CD4-positive, alpha-beta T cell treated with Interleukin-10 for 1 hour (primary cell): Measurements from ENCODE around the gene DCXR.

Experiments used
- DNase-seq: peaks from one replicate; pipeline ENCODE4 v3.0.0-alpha.2; 2020

The DCXR gene

DNA sequence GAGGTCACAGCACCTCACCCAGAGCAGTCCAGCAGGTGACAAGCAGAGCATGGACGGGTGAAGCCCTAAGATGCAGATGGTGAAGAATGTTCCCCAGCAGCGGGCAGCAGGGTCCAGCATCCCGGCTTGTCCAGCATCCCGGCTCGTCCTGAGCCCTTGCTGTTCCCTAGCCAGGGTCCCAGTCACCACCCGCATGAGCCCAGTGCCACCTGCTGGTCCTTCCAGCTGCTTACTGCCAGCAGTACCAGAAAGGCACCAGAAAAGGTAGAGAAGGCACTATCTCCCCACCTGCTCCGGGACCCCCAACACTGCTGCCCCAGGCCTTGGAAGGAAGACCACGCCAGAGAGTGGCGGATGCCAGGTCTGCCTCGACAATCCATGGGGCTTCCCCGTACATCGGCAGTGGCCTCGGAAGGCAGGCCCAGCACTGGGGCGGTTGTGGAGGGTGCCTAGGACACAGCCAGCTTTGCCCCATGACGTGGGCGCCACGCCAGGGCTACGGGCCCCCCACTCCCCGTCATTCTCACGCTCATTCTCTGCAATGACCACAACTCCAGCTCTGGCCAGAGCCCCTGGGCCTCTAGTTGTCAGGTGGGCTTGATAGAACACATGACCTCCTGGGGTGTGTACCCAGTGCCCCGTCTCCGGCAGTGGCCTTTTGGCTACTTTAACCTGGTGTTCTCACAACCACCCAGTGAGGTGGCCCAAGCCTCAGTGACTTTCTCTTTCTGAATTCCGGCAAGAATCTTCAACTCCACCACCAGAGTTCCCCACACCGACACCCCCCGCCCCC is 16.2 kb downstream of the DCXR start:
- peak; percentile 66 for DNase-seq

DNA sequence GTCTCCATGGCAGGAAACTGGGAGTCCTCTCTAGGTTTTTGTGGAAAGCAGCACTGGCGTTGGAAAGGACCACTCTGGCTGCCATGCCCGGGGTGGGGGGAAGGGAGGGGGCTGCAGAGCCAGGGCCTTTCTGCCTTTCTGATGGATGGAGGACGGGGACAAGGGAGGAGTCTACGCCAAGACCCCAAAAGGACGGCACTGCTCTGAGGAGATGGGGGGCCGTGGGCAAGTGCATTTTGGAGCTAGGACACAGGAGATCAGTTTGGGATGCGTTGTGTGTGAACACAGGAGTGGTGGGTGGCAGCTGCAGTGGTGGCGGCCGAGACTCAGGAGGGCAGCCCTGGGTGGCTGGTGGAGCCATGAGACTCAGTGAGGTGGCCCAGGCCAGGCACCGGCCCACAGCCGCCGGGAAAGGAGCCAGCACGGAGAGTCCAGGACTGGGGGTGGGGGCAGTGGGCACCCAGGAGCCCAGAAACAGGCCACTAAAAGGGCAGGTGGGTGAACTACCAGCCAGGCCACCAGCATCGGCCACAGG is 16.9 kb downstream of the DCXR start:
- no peak for DNase-seq

DNA sequence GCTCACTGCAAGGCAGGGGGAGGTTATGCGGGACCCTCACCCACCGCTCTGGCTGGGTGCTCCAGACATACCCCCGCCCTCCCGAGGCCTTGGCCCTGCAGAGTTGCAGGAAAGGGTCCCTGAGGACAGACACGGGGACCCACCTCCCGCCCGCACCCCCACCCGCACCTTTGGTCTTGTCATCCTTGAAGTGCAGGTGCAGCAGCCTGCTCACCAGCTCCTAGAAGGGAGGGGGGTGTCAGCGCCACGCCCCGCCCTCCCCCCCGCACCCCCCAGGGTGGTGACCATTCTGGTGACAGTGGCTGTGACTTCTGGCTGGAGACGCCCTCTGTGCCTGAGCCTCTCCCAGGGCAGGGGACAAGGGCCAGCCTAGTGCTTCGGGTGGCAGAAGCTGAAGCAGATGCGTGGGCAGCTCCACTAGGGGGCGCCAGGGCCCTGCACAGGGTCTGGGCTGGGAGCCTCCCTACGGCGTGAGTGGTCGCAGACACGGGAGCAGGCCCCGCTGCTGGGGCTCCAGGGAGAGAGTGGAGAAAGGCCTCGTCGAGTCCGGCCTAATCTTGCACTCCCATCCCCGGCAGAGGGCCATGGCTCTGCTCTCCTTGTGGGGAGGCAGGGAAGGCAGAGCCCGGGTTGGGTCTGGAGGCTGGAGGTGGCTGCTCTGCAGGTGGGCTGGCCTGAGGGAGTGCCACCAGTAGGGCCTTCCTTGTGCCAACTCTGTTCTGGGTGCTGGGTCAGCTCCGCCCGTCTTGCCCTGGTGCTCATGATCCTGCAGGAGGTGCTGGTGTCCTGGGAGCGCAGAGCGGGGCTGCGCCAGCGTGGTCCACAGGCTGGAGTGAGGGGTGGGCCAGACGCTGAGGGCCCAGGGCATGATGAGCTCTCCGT is 17.6 kb downstream of the DCXR start:
- peak; percentile 58 for DNase-seq

DNA sequence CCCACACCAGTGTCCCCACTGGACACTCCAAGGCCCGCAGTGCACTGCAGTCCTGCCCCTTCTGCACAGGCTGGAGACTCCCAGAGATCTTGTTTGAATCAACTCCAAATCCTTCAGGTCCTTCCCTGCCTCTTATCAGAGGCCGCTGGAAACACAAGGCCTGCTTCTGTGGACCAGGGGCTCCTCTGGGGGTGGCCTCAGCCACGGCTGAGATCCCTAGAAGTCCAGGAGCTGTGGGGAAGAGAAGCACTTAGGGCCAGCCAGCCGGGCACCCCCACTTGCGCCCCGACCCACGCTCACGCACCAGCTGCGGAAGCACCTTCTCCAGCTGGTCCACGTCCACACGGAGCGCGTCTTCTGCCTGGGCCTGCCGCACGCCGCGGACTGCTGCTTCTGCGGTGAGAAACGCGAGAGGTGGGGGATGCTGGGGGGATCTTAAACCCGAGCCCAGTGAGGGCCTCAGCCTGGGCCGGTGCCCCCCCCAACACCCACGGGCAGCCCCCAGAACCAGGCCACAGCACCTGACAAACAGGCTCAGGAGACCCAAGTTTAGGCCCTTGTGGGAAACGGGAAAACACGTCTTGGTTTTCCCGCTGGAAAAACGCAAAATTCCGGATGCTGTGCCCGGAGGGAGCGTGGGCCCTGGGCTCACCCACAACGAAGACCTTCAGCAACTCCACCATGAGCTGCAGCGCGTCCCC is 18.4 kb downstream of the DCXR start:
- no peak for DNase-seq

DNA sequence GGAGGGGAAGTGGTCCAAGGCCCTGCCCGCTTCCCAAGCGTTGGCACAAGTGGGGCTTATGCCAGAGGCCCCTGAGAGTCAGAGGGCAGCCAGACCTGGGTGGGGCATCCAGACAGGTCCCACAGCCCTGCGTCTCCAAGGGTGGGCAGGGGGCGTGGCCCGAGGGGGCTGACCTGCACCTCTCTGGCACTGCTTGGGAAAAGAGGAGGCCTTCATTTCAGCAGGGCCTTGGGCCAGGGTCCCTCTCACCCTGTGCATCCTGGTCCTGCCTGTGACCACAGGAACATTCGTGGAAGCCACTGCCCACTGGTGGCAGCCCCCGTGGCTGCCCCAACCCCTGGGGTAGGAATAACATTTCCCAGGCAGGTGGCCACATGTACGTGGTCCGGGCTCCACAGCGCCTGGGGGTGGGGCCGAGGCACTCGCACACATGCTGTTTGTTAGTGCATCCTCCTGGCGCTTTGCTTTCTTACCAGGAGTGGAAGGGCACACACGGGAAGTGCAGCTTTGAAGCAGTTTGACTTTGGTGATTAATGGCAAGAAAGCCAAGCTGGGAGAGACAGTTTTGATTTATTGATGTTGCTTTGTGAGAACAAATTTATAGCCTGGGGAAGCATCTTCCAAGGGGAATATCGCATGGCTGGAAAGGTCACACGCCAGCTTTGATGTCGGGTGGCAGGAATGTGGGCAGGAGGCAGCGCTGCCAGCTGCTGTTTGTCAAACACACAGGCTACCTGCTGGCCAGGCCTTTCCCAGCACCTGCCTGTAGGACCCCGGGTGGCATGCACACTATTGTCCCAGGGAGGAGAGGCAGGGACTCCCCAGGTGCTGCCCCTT is 19.1 kb downstream of the DCXR start:
- no peak for DNase-seq

DNA sequence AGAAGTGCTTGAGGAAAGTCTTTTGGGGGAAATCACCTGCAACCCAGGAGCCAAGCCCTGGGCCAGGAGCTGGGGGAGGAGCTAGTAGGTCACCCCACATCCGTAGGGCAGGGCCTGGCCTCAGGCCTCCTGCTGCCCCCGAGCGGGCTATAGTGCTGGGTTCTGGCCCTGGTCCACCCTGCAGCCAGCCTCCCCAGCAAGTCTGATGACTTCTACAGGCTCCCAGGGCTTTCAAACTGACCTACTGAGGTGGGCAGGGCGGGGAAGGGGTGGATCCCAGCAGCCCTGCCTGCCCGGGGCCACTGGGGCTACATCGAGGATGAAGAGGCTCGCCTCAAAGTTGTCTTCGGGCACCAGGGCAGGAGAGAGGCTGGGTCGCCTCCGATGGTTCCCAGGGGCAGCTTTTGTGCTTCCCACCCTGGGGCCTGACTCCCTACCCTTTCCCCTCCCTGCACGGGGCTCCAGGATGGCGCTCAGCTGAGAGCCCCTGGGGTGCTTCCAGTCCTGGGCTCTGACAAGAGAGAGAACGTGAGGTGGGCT is 19.8 kb downstream of the DCXR start:
- no peak for DNase-seq

DNA sequence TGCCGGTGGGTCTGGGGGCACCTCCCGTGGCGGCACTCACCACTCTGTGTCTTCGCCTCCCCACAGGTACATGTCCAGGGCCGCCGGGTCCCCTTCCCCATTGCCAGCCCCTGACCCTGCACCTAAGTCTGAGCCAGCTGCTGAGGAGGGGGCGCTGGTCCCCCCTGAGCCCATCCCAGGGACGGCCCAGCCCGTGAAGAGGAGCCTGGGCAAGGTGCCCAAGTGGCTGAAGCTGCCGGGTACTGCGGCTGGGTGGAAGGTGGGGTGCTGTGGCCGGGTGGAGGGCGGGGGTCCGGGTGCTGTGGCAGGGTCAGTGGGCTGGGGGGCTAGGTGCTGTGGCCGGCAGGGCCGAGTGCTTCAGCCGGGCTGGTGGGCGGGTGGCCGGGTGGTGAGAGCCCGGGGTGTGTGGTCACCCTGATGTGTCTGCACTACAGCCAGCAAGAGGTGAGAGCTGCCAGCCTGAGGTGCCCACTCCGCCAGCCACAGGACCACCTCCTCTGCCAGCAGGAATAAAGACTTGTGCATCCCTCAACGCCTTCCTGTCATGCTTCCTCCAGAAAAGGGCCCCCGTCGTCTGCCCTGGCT is 20.5 kb downstream of the DCXR start:
- no peak for DNase-seq

DNA sequence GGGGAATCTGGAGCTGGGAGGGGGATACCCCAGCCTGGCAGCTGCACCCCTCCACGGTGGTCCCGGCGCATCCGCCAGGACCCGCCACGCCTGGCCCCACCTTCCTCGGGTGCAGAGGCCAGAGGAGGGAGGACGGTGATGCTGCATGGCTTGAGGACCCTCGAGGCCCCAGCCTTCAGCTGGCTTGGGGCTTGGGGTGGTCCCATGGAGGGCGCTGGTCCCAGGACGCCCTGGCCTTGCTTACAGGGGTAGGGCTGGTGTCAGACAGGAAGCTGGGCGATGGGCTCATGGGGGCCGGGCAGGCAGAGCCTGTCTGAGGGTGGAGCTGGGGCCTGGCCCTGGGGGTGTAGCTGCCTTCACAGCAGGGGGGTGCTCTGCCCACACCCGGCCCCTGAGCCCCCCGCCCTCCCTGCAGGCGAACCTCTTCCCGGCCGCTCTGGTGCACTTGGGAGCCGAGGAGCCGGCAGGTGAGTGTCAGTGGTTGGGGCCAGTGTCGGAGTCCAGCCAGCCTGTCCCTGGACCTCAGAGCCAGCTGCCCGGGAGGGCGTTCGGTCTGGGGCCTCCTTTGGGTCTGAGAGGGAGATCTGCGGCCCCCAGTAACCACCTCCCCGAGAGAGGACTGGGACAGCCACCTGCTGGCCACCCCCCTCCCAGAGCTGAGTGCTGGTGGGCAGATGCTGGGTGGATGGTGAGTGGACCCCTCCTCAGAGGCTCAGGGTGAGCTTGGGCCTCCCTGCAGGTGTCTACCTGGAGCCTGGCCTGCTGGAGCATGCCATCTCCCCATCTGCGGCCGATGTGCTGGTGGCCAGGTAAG is 21.2 kb downstream of the DCXR start:
- no peak for DNase-seq

DNA sequence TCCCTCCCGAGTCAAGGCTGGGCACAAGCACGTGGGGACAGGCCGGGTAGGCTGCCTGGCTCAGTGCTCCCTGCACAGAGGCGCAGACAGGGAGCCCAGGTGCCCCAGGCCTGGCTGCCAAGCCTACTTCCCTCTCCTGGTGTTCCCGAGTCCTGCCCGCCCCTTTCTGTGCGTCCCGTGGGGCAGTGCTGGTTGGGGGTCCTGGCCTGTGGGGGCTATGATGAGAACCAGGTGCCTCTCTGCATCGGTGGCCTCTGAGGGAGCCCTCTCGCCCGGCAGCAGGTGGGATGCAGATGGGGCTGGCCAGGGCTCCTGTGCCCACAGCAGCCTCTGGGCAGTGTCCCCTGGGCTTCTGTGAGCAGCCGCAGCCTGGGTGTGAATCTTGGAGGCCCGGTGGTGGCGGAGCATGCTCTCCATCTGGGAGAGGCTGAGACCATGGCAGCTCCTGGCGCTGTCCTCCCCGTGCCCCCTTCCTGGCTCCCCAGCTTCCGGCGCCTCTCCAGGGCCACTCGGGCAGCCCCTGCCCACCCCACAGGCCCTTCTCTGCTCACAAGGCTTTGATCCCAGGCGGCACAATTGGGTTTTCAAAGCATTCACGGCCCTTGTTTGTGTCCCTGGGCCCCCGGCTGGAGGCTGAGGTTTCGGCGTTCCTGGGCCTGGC is 22.1 kb downstream of the DCXR start:
- no peak for DNase-seq

DNA sequence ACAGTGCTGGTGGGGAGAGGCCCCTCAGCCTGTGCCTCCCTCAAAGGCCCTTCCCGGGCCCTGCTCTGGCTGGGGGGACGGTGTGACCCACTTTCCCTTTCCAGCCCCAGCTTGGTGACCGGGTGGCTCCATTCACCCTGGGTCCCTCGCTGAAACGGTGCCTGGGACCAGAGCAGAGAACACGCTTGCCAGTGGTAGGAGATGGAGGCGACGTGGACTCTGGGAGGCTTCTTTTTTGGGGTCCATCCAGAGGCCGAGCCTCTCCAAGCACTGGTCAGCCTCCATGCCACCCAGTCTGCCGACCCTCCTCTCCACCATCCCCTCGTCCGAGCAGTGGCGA is 22.6 kb downstream of the DCXR start:
- DNase-seq = no peak

DNA sequence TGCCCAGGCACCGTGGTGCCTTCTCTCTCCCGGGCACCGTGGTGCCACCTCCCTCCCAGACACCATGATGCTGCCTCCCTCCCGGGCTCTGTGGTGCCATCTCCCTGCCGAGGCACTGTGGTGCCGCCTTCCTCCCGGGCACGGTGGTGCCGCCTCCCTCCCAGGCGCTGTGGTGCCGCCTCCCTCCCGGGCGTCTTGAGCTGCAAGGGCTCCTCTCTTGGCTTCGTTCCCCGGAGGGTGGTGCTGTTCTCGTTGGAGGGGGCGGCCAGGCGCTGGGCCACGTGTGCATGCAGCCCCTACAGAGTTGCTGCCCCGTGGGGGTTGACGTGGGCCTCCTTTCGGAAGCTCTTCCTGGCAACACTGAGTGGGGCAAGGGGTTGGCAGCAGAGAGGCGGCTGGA is 23.1 kb downstream of the DCXR start:
- no peak for DNase-seq

DNA sequence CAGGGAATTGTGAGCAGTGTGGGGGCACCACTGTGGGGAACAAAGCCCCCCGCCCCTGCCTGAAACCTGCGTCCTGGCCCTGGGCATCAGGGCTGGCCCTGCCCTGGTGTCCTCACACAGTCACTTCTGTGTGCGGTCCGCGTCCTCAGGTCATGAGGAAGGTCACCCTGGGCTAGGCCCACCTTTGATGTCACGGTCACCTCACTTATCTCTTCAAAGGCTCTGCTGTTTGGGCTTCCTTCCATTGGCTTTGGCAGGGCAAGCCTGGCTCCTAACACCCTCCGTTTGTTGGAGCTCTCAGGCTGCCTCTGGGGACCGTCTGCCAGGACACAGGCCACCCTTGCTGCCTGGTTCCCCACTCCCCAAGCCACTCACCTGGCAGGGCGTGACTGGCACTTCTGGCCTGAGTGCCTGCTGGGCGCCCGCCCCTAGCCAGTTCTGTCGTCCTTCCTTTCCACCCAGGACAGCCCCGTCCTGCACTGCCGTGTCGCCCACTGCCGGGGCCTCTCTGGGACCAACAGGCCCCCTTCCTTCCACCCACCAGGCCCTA is 23.6 kb downstream of the DCXR start:
- no peak for DNase-seq

DNA sequence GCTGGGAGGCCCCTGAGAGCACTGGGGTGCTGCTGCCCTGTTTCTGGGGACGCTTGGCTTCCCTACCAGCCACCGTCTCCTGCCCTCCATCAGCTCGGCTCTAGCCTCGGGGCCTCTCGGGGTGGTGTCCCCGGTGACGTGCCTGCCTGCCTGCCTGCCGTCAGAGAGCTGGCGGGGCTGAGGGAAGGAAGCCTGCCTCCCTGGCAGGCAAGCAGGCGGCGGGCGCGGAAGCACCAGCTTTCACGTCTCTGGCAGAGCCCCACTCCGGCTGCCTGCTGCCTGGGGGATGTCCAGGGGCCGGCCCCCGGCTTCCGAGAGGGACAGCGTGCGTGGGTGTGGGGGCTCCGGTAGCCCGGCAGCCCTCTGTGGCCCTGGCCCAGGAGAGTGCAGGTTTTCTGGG is 24.2 kb downstream of the DCXR start:
- DNase-seq = no peak

DNA sequence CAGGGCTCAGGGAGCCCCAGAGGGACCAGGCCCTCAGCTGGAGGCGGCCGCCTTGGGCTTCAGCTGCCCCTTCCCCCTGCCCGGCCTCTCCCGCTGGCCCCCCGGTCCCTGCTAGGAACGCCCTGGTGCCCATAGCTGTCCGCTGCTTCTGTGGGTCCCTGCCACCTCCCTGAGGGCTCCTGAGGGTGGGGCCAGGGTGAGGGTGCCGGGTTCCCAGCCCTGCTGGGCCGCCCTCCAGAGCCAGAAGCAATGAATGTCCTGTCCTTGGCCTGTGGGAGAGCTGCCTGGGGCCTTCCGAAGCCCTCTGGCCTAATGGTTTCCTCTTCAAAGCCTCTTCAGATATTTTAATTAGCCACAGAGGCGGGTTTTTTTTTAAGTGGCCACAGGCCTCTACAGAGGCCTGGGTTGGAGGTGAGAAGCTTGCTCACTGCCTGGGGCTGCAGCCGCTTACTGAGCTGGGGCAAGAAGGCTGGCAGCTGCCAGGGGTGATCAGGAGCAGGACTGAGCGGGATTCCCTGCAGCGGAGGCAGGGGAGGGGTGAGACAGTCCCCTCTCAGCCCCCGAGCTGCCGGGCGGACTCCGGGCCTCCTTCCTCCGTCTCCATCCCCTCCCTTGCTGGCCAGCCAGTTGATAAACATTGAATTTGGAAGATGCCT is 24.7 kb downstream of the DCXR start:
- DNase-seq = no peak

DNA sequence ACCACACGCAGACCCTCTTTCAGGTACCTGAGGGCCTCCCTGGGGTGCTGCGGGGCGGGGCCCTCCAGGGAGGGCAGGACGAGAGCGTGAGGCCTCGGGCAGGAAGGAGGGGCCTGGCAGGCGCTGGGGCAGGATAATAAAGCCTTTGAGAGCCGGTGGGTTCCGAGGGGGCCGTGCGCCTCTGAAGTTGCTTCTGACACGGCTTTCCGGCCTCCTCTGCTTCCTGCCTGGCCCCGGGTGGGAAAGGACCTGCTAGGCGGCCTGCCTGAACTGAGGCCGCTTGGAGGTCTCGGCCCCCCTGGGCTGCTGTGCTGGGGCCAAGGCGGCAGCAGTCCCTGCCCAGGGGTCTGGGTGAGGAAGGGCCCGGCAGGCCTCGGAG is 25.2 kb downstream of the DCXR start:
- no peak for DNase-seq

DNA sequence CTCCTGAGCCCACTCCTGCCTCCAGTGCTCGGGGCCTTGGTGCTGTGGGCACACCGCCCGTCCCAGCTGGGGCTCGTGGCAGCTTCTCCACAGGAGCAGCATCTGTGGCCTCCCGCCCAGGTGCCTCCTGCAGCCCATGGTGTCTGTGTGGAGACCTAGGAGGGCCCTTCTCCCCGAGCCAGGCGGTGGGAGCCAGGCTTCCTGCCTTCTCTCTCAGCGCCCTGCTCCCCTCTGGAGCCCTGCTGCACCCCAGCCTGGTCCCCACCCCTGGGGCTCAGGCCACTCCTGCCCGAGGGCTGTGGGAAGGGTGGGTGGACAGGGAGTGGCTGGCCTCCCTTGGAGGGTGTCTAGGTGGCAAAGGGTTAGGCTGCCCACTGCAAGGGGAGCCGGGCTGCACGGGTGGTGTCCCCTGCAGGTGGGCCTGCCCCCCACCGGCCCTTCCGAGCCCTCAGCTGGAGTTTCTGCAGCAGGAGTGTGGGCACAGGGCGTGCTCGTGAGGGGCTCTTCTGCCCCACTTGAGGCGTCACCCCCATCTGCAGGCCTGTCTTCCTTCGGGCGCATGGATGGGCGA is 25.8 kb downstream of the DCXR start:
- no peak for DNase-seq

DNA sequence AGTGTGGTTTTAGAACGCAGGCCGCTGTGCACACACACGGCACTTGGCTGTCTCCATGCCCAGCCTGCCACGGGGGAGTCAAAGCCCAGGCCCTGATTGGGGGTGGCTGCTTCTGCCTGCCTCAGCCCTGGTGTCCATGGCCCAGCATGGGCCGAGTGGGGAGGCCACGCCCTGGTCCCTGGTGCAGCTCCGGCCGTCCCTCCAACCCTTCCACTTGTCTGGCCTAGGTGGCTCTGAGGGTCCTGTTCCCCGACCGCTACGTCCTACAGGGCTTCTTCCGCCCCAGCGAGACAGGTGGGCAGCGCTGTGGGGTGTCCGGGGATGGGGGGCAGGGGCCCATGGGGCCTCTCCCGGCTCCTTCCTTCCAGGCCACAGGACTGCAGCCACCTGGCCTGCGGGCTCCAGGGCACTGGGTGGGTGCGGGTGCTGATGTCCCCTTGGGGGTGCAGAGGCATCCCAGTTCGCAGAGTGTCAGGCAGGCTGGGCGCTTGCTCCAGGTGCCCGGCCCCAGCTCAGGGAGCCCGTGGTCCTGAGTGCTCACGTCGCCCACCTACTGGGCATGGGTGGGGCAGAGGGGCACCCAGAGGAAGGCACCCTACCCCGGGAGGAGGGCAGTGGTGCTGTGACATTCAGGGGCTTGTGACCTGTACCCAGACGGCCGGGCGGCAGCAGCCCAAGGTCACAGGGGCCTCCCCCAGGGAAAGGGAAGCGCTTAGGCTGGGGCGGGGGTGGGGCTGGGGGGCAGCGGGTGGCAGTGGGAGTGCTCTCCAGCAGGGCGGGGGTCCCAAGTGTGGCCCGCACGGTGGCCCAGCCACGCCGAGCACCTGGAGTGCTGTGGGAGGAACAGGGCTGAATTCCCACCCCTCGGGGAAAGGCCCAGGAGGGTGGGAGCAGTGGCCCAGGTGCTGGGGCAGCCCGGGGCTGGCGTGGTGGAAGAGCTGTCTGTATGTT is 26.6 kb downstream of the DCXR start:
- no peak for DNase-seq

DNA sequence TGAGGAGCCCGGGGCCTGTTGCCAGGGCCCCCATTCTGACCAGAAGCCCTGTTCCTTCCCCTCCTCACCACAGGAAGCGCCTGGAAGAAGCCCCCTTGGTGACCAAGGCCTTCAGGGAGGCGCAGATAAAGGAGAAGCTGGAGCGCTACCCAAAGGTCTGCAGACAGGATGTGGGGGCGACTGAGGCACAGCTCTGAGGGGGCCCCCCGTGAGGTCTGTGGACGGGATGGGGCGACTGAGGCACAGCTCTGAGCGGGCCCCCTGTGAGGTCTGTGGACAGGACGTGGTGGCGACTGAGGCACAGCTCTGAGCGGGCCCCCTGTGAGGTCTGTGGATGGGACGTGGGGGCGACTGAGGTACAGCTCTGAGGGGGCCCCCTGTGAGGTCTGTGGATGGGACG is 28.1 kb downstream of the DCXR start:
- DNase-seq = no peak
